Stomach (tissue), 4 donors: ENCODE data around the gene FSTL4.

Source experiments
- CTCF ChIP-seq, 7 experiments: fragments of 450-650 bp in 4 of 7; fragments of 200-600 bp in 3 of 7; sonication (generic) in 3 of 7; IDR thresholded peaks; one replicate each; pipeline ENCODE4 v1.5.1; 2016 to 2019; ENCODE audit warnings: antibody characterized with exemption in 7 of 7, control low read depth in 2 of 7, mild to moderate bottlenecking in 1 of 7
- EP300 ChIP-seq: sonication (generic); formaldehyde crosslinking; IDR thresholded peaks from one replicate; pipeline ENCODE4 v1.6.1; 2017; ENCODE audit warnings: antibody characterized with exemption
- POLR2AphosphoS5 ChIP-seq, 3 donors: sonication (generic); formaldehyde crosslinking; IDR thresholded peaks; one replicate each; pipeline ENCODE4 v1.6.1; 2016; ENCODE audit warnings: antibody characterized with exemption in 3 of 3

DNA sequence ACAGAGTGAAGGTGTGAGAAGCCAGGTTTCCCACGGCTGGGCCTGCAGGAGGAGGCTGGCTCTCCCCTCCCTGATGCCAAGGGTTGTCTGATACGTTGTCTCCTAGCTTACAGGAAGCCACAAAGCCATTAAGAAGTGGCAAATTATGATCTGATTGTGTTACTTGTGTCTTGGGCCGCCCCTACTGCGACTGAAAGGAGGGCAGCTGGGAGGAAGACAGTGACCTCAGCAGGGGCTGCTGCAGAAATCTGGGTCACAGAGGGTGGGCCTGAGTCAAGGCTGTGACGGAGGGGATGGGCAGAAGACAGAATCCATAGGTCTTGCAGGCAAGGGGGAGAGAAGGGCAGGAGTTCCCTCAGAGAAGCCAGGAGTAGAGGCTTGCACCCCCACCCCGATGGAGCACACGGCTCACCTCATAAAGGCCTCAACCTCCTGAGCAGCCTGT lies 145.0 kb downstream of the FSTL4 start:
- TF ChIP-seq CTCF (IDR thresholded peaks at IDR 0.05) (no peak), EP300 (no peak), POLR2AphosphoS5 (IDR thresholded peaks at IDR 0.05) (no peak)
